Measurements from ENCODE around the gene PTPRA. TPM values are rescaled to one million over a fixed set of nuclear protein-coding genes. Genes with fewer than 3 reads are reported as not detected.
"Not testable (repeated sequence)": the region's sequence is repeated elsewhere in the genome, so short reads cannot be mapped to it uniquely, and the experiment has no call there.

PTPRA gene
- total RNA-seq, 1 donor from 2014 or later: 80.2 TPM

DNA sequence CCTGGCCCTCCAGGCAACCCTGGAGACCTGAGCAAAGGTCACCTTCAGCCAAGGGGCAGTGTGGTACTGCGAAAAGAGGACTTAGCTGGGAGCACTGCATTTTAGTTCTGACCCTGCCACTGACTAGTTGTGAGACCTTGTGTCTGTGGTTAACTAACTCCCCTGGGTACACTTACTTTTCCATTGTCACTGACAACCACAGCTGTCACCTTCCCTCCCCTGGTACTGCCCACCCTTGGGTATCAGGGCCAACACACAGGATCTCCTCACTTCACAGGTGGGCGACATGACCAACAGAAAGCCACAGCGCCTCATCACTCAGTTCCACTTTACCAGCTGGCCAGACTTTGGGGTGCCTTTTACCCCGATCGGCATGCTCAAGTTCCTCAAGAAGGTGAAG is 148.5 kb downstream of the PTPRA start:
- H3K4me3 Mint-ChIP-seq (ENCODE audit: unreplicated experiment): no peak overlapping the region
- no peaks in the 10 kb centered on the region for H3K4me1 Mint-ChIP-seq (ENCODE audit: unreplicated experiment)
- H3K27me3 Mint-ChIP-seq (ENCODE audit: unreplicated experiment): no peaks in the 10 kb centered on the region
- no peaks in the 10 kb centered on the region for H3K9me3 Mint-ChIP-seq (ENCODE audit: unreplicated experiment)
- no peak for TF ChIP-seq CTCF (IDR thresholded peaks at IDR 0.05)
- H3K27ac Mint-ChIP-seq (ENCODE audit: unreplicated experiment): no peak overlapping the region
- no peak for DNase-seq (ENCODE audit: extremely low spot score, unreplicated experiment)
- H3K36me3 Mint-ChIP-seq (ENCODE audit: unreplicated experiment): peaks cover 25% of the 10 kb centered on the region

- H3K9me3 Mint-ChIP-seq (ENCODE audit: unreplicated experiment); DNase-seq (ENCODE audit: extremely low spot score, unreplicated experiment); H3K4me3 Mint-ChIP-seq (ENCODE audit: unreplicated experiment); H3K27me3 Mint-ChIP-seq (ENCODE audit: unreplicated experiment); H3K27ac Mint-ChIP-seq (ENCODE audit: unreplicated experiment); H3K4me1 Mint-ChIP-seq (ENCODE audit: unreplicated experiment): not testable (repeated sequence)
- H3K36me3 Mint-ChIP-seq (ENCODE audit: unreplicated experiment): peaks cover 24% of the 10 kb centered on the region
Observed at GRCh38 chr20:3022559-3023490, 149.5 kb downstream of the PTPRA start.

- Mint-ChIP-seq H3K9me3 (ENCODE audit: unreplicated experiment) (no peaks in the 10 kb centered on the region), H3K27me3 (ENCODE audit: unreplicated experiment) (no peaks in the 10 kb centered on the region), H3K4me1 (ENCODE audit: unreplicated experiment) (no peaks in the 10 kb centered on the region), H3K36me3 (ENCODE audit: unreplicated experiment) (peaks cover 33% of the 10 kb centered on the region), H3K4me3 (ENCODE audit: unreplicated experiment) (no peak overlapping the region), H3K27ac (ENCODE audit: unreplicated experiment) (no peak overlapping the region)
- no peak for DNase-seq (ENCODE audit: extremely low spot score, unreplicated experiment)
- TF ChIP-seq CTCF (IDR thresholded peaks at IDR 0.05): no peak
Observed at GRCh38 chr20:3027987-3028386, 154.7 kb downstream of the PTPRA start.

GRCh38 chr20:3031524-3032147 is 158.4 kb downstream of the PTPRA start:
- TF ChIP-seq CTCF (IDR thresholded peaks at IDR 0.05): no peak
- H3K27me3 Mint-ChIP-seq (ENCODE audit: unreplicated experiment): no peaks in the 10 kb centered on the region
- H3K36me3 Mint-ChIP-seq (ENCODE audit: unreplicated experiment): peaks cover 43% of the 10 kb centered on the region
- H3K27ac Mint-ChIP-seq (ENCODE audit: unreplicated experiment): no peak overlapping the region
- no peaks in the 10 kb centered on the region for H3K9me3 Mint-ChIP-seq (ENCODE audit: unreplicated experiment)
- H3K4me1 Mint-ChIP-seq (ENCODE audit: unreplicated experiment): no peaks in the 10 kb centered on the region
- no peak for DNase-seq (ENCODE audit: extremely low spot score, unreplicated experiment)
- H3K4me3 Mint-ChIP-seq (ENCODE audit: unreplicated experiment): no peak overlapping the region

DNA sequence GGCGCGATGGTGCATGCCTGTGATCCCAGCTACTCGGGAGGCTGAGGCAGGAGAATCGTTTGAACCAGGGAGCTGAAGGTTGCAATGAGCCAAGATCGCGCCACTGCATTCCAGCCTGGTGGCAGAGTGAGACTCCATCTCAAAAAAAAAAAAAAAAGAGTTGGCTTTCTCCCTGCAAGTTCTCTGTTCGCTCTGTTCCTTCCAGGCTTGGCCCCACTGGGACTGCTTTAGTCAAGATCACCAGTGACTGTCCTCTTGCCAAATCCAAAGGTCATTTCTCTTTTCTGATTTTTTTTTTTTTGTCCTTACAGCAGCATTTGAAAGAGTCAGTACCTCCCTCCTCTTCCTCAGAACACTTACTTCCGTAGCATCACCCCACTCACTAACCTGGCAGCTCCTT is 159.3 kb downstream of the PTPRA start:
- no peaks in the 10 kb centered on the region for H3K9me3 Mint-ChIP-seq (ENCODE audit: unreplicated experiment)
- H3K4me3 Mint-ChIP-seq (ENCODE audit: unreplicated experiment): no peak overlapping the region
- TF ChIP-seq CTCF (IDR thresholded peaks at IDR 0.05): no peak
- no peak for DNase-seq (ENCODE audit: extremely low spot score, unreplicated experiment)
- no peaks in the 10 kb centered on the region for H3K27me3 Mint-ChIP-seq (ENCODE audit: unreplicated experiment)
- no peaks in the 10 kb centered on the region for H3K4me1 Mint-ChIP-seq (ENCODE audit: unreplicated experiment)
- H3K36me3 Mint-ChIP-seq (ENCODE audit: unreplicated experiment): peaks cover 35% of the 10 kb centered on the region
- no peak overlapping the region for H3K27ac Mint-ChIP-seq (ENCODE audit: unreplicated experiment)
